Suprapubic skin (tissue), 3 donors: ENCODE data around the gene TSPAN18.

Experiments used
- CTCF ChIP-seq, 2 donors: fragments of 200-600 bp in 1 of 2; fragments of 450-650 bp in 1 of 2; sonication (generic) in 1 of 2; IDR thresholded peaks; one replicate each; pipeline ENCODE4 v1.5.1; 2016 to 2019; ENCODE audit warnings: antibody characterized with exemption in 2 of 2, mild to moderate bottlenecking in 1 of 2, moderate library complexity in 1 of 2
- POLR2A ChIP-seq, 2 donors: fragments of 450-650 bp; IDR thresholded peaks; one replicate each; pipeline ENCODE4 v1.6.1; 2017; ENCODE audit warnings: antibody characterized with exemption in 2 of 2, mild to moderate bottlenecking in 2 of 2, moderate library complexity in 2 of 2

GRCh38 chr11:44759743-44760476 lies 33.1 kb downstream of the TSPAN18 start:
- no peak for TF ChIP-seq CTCF (IDR thresholded peaks at IDR 0.05)
- no peak for TF ChIP-seq POLR2A (IDR thresholded peaks at IDR 0.05)
